IPS DF 19.7 (cell line): ENCODE data around the gene MID2.
"Not testable (repeated sequence)": the region's sequence is repeated elsewhere in the genome, so short reads cannot be mapped to it uniquely, and the experiment has no call there.

Source experiments
- DNase-seq: peaks from one replicate; pipeline ENCODE4 v3.0.0-alpha.2; 2013; ENCODE audit warnings: low read depth, low spot score

The MID2 gene

DNA sequence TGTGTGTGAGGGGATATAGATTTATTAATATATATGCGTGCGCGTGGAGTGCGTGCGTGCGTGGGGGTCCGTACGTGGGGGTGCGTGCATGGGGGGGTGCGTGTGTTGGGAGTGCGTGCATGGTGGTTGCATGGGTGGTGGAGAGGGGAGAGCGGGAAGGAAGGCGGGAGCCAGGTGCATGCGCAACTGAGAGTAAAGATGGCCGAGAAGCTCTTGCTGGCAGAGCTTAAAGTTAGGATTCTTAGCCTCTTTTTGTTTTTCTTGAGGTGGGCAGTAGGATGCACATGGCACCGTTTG, 110.7 kb downstream of the MID2 start:
- DNase-seq: no peak

DNA sequence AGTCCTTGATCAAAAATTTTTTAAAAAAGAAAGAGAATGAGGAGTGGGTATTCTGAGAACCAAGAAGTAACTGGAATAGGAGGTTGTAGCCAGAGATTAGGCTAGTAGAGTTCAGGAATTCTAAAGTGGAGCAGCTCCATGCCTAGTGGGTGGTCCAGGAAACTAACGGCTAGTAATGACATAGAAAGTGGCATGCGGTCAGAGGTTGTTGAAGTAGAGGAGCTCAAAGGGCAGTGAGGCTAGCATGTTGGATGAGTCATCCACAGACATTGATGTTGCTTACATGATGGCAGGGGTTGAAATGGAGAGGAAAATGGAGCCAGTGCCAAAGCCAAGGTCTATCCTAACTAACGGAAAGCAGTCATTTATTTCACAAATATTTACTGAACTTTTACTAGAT, 114.4 kb downstream of the MID2 start:
- DNase-seq: no peak

DNA sequence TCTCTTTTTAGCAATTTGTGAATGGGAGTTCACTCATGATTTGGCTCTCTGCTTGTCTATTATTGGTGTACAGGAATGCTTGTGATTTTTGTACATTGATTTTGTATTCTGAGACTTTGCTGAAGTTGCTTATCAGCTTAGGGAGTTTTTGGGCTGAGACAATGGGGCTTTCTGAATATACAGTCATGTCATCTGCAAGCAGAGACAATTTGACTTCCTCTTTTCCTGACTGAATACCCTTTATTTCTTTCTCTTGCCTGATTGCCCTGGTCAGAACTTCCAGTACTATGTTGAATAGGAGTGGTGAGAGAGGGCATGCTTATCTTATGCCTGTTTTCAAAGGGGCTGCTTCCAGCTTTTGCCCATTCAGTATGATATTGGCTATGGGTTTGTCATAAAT, 129.7 kb downstream of the MID2 start:
- not testable (repeated sequence) for DNase-seq

DNA sequence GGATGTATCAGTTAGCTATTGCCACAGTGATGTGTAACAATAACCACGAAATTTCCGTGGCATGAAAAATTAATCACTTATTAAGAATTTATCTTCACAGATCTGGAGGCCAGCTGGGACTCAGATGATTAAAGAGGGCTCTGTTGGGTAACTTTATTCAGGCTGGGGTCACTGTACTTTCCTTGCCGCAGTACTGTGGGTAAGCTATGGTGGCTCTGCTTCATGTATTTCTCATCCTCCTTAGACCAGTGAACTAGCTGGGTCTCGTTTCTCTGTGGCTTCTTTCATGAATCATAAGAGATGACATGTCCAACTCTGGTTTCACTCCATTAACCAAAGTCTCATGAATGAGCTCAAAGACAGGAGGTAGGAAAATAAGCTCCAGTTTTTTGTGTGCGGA, 143.0 kb downstream of the MID2 start:
- no peak for DNase-seq

DNA sequence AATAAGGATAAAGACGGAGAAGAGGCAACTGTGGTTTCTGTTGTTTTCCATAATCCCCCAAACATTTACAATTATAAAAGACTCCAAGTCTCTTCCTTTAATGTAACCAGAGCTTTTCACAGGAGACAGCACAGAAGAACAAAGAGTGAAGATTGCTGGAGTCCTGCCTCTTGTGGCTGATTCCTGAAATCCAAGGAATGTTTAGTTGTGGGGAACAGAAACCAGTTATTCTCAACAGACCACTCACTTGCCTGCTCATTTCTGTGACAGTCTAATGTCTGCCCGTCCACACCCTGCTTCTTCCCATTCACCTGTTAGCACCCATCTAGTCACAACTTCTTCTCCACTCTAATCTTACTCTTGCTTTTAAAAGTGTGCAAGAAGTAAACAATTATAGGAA, 144.4 kb downstream of the MID2 start:
- DNase-seq: no peak

DNA sequence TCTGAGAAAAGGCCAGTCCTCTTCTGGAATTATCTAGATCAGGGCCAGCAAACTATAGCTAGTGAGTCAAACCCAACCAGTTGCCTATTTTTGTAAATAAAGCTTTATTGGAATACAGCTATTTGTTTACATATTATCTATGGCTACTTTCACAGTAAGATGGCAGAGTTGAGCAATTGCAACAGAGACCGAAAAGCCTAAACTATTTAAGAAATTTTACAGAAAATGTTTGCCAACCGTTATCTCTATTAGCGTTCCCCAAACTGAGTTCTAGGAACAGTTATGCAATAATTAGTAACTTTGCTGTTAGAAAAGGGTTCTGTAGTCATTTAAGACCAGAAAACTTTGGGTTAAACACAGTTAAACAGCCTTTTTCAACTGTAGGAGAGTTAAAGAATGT, 146.0 kb downstream of the MID2 start:
- no peak for DNase-seq
